ENCODE data around the gene ACSS1. TPM values are rescaled to one million over a fixed set of nuclear protein-coding genes. Genes with fewer than 3 reads are reported as not detected.

The ACSS1 gene
- total and polyA plus RNA-seq, 7 donors = 20.1 to 41.0 (median 27.1) TPM

- Histone ChIP-seq H3K27me3 (no peaks in the 10 kb centered on the region), H3K4me1 (peaks cover 0 to 49% (median 30%) of the 10 kb centered on the region in 4 donors), H3K4me3 (no peak overlapping the region), H3K36me3 (peaks cover 11 to 67% (median 33%) of the 10 kb centered on the region in 4 donors), H3K27ac (peak overlapping the region in 3 of 4 donors; percentile 79), H3K9me3 (no peaks in the 10 kb centered on the region)
- peak; percentile 56 for DNase-seq
- intact Hi-C loops (cut with DNase I) = no loop called here
- TF ChIP-seq EP300 (IDR thresholded peaks at IDR 0.05) = no peak
- TF ChIP-seq CTCF (IDR thresholded peaks at IDR 0.05) = no peak
- TF ChIP-seq POLR2A (IDR thresholded peaks at IDR 0.05) = no peak
- TF ChIP-seq POLR2AphosphoS5 (IDR thresholded peaks at IDR 0.05) = no peak
- WGBS, 2 donors = 96% methylated on average over 22 of the region's 22 CpGs
These were observed 50.2 kb downstream of the ACSS1 start for GRCh38 chr20:25007491-25008305.

- no peak overlapping the region for H3K4me3 ChIP-seq
- H3K27me3 ChIP-seq = no peaks in the 10 kb centered on the region
- intact Hi-C loops (cut with DNase I) = no loop called here
- H3K27ac ChIP-seq = peak overlapping the region; percentile 63 to 79 (median 79)
- H3K4me1 ChIP-seq = peaks cover 0 to 49% (median 30%) of the 10 kb centered on the region in 4 donors
- H3K9me3 ChIP-seq = no peaks in the 10 kb centered on the region
- peak; percentile 58 for DNase-seq
- WGBS, 2 donors = 89 to 92% methylated on average over 12 of the region's 12 CpGs
- H3K36me3 ChIP-seq = peaks cover 2 to 56% (median 24%) of the 10 kb centered on the region in 4 donors
- TF ChIP-seq CTCF (IDR thresholded peaks at IDR 0.05) (no peak), POLR2A (IDR thresholded peaks at IDR 0.05) (no peak), EP300 (IDR thresholded peaks at IDR 0.05) (no peak), POLR2AphosphoS5 (IDR thresholded peaks at IDR 0.05) (no peak)
These were observed 51.3 kb downstream of the ACSS1 start for GRCh38 chr20:25006431-25007167.

GRCh38 chr20:25005661-25006060 lies 52.3 kb downstream of the ACSS1 start:
- Histone ChIP-seq H3K4me3 (no peak overlapping the region), H3K36me3 (peaks cover 0 to 48% (median 20%) of the 10 kb centered on the region in 4 donors), H3K27me3 (no peaks in the 10 kb centered on the region), H3K27ac (peak overlapping the region; percentile 63 to 79 (median 79)), H3K9me3 (no peaks in the 10 kb centered on the region), H3K4me1 (peaks cover 0 to 52% (median 34%) of the 10 kb centered on the region in 4 donors)
- intact Hi-C loops (cut with DNase I) = no loop called here
- DNase-seq = peak; percentile 58
- TF ChIP-seq EP300 (IDR thresholded peaks at IDR 0.05) (no peak), POLR2AphosphoS5 (IDR thresholded peaks at IDR 0.05) (no peak), CTCF (IDR thresholded peaks at IDR 0.05) (no peak)
- 89 to 92% methylated on average over 8 of the region's 8 CpGs for WGBS, 2 donors

- DNase-seq = peak; percentile 82
- peaks cover 0 to 44% (median 20%) of the 10 kb centered on the region in 4 donors for H3K36me3 ChIP-seq
These were observed 52.7 kb downstream of the ACSS1 start for GRCh38 chr20:25005220-25005619.

More at GRCh38 chr20:25005220-25005619, 52.7 kb downstream of the ACSS1 start:
- peaks cover 0 to 55% (median 37%) of the 10 kb centered on the region in 4 donors for H3K4me1 ChIP-seq
- no peak overlapping the region for H3K4me3 ChIP-seq
- no peak for TF ChIP-seq CTCF (IDR thresholded peaks at IDR 0.05)
- peak in 1 of 4 donors; percentile 15 for TF ChIP-seq EP300 (IDR thresholded peaks at IDR 0.05)
- TF ChIP-seq POLR2A (IDR thresholded peaks at IDR 0.05) = no peak
- TF ChIP-seq POLR2AphosphoS5 (IDR thresholded peaks at IDR 0.05) = peak in 1 of 4 donors; percentile 29
- no peaks in the 10 kb centered on the region for H3K27me3 ChIP-seq
- WGBS, 2 donors = 55 to 68% methylated on average over 2 of the region's 2 CpGs
- intact Hi-C loops (cut with DNase I) = no loop called here
- peak overlapping the region; percentile 63 to 79 (median 79) for H3K27ac ChIP-seq
- no peaks in the 10 kb centered on the region for H3K9me3 ChIP-seq
